ENCODE measurements around the gene MTMR3. TPM values are rescaled to one million over a fixed set of nuclear protein-coding genes. Genes with fewer than 3 reads are reported as not detected.
A peak's percentile ranks its signal among the peaks of the same experiment; 100 is the strongest.

Gene MTMR3
- total RNA-seq, 1 experiment from 2014 or later: 23.9 TPM

- in situ Hi-C loops (cut with HindIII; ENCODE audit: low sequenced_read_pairs): no loop called here
- peak; percentile 62 for DNase-seq (ENCODE audit: low spot score)
Measured at GRCh38 chr22:30013201-30013600, 130.2 kb downstream of the MTMR3 start.

GRCh38 chr22:30014244-30014643 is 131.3 kb downstream of the MTMR3 start:
- in situ Hi-C loops (cut with HindIII; ENCODE audit: low sequenced_read_pairs): no loop called here
- no peak for DNase-seq (ENCODE audit: low spot score)

GRCh38 chr22:30015229-30015797 is 132.3 kb downstream of the MTMR3 start:
- DNase-seq (ENCODE audit: low spot score): no peak
- in situ Hi-C loops (cut with HindIII; ENCODE audit: low sequenced_read_pairs): no loop called here

- in situ Hi-C loops (cut with HindIII; ENCODE audit: low sequenced_read_pairs): no loop called here
- no peak for DNase-seq (ENCODE audit: low spot score)
Measured at GRCh38 chr22:30015846-30016245, 132.9 kb downstream of the MTMR3 start.

- DNase-seq (ENCODE audit: low spot score): no peak
- in situ Hi-C loops (cut with HindIII; ENCODE audit: low sequenced_read_pairs): no loop called here
Measured at GRCh38 chr22:30016596-30016995, 133.6 kb downstream of the MTMR3 start.

- DNase-seq (ENCODE audit: low spot score): no peak
- in situ Hi-C loops (cut with HindIII; ENCODE audit: low sequenced_read_pairs): no loop called here
Measured at GRCh38 chr22:30017375-30018223, 134.6 kb downstream of the MTMR3 start.

- in situ Hi-C loops (cut with HindIII; ENCODE audit: low sequenced_read_pairs): no loop called here
- no peak for DNase-seq (ENCODE audit: low spot score)
Measured at GRCh38 chr22:30020511-30020910, 137.5 kb downstream of the MTMR3 start.

GRCh38 chr22:30021338-30021737 is 138.4 kb downstream of the MTMR3 start:
- no peak for DNase-seq (ENCODE audit: low spot score)
- in situ Hi-C loops (cut with HindIII; ENCODE audit: low sequenced_read_pairs): no loop called here

GRCh38 chr22:30021881-30022619 is 139.1 kb downstream of the MTMR3 start:
- in situ Hi-C loops (cut with HindIII; ENCODE audit: low sequenced_read_pairs): no loop called here
- DNase-seq (ENCODE audit: low spot score): peak; percentile 63

- in situ Hi-C loops (cut with HindIII; ENCODE audit: low sequenced_read_pairs): no loop called here
- no peak for DNase-seq (ENCODE audit: low spot score)
Measured at GRCh38 chr22:30023099-30023660, 140.2 kb downstream of the MTMR3 start.

GRCh38 chr22:30024231-30024630 is 141.3 kb downstream of the MTMR3 start:
- no peak for DNase-seq (ENCODE audit: low spot score)
- in situ Hi-C loops (cut with HindIII; ENCODE audit: low sequenced_read_pairs): no loop called here

- in situ Hi-C loops (cut with HindIII; ENCODE audit: low sequenced_read_pairs): no loop called here
- peak; percentile 53 for DNase-seq (ENCODE audit: low spot score)
Measured at GRCh38 chr22:30025221-30025620, 142.2 kb downstream of the MTMR3 start.

GRCh38 chr22:30026756-30027155 is 143.8 kb downstream of the MTMR3 start:
- in situ Hi-C loops (cut with HindIII; ENCODE audit: low sequenced_read_pairs): no loop called here

GRCh38 chr22:30027169-30027568 is 144.2 kb downstream of the MTMR3 start:
- in situ Hi-C loops (cut with HindIII; ENCODE audit: low sequenced_read_pairs): no loop called here
- no peak for DNase-seq (ENCODE audit: low spot score)

More at GRCh38 chr22:30026756-30027155, 143.8 kb downstream of the MTMR3 start:
- DNase-seq (ENCODE audit: low spot score): no peak

GRCh38 chr22:30027791-30028190 is 144.8 kb downstream of the MTMR3 start:
- DNase-seq (ENCODE audit: low spot score): no peak
- in situ Hi-C loops (cut with HindIII; ENCODE audit: low sequenced_read_pairs): no loop called here

- in situ Hi-C loops (cut with HindIII; ENCODE audit: low sequenced_read_pairs): no loop called here
- DNase-seq (ENCODE audit: low spot score): no peak
Measured at GRCh38 chr22:30028731-30029130, 145.8 kb downstream of the MTMR3 start.

- DNase-seq (ENCODE audit: low spot score): no peak
- in situ Hi-C loops (cut with HindIII; ENCODE audit: low sequenced_read_pairs): no loop called here
Measured at GRCh38 chr22:30029512-30029911, 146.5 kb downstream of the MTMR3 start.

GRCh38 chr22:30030329-30030728 is 147.4 kb downstream of the MTMR3 start:
- in situ Hi-C loops (cut with HindIII; ENCODE audit: low sequenced_read_pairs): no loop called here
- DNase-seq (ENCODE audit: low spot score): no peak

- no peak for DNase-seq (ENCODE audit: low spot score)
- in situ Hi-C loops (cut with HindIII; ENCODE audit: low sequenced_read_pairs): no loop called here
Measured at GRCh38 chr22:30031328-30031727, 148.4 kb downstream of the MTMR3 start.
